CD4-positive, alpha-beta T cell treated with Interleukin-4 for 4 hours (primary cell): Measurements from ENCODE around the gene DOCK7.
A peak's percentile ranks its signal among the peaks of the same experiment; 100 is the strongest.
"Not testable (repeated sequence)": the region's sequence is repeated elsewhere in the genome, so short reads cannot be mapped to it uniquely, and the experiment has no call there.

Source experiments
- DNase-seq: peaks from one replicate; pipeline ENCODE4 v3.0.0-alpha.2; 2020

DOCK7 gene

GRCh38 chr1:62691062-62691844, 3.1 kb upstream of the DOCK7 start:
- DNase-seq = no peak

- DNase-seq = peak; percentile 23
These were observed 1.3 kb upstream of the DOCK7 start for GRCh38 chr1:62689524-62689923.

- no peak for DNase-seq
These were observed 500 bp upstream of the DOCK7 start for GRCh38 chr1:62688687-62689085.

GRCh38 chr1:62687421-62687902, 724 bp downstream of the DOCK7 start:
- peak; percentile 5 for DNase-seq

- DNase-seq = no peak
These were observed 1.4 kb downstream of the DOCK7 start for GRCh38 chr1:62686822-62687221.

GRCh38 chr1:62685431-62685859, 2.7 kb downstream of the DOCK7 start:
- DNase-seq = no peak

GRCh38 chr1:62682531-62682930, 5.7 kb downstream of the DOCK7 start:
- no peak for DNase-seq

- not testable (repeated sequence) for DNase-seq
These were observed 7.2 kb downstream of the DOCK7 start for GRCh38 chr1:62680992-62681391.

GRCh38 chr1:62677822-62678221, 10.4 kb downstream of the DOCK7 start:
- not testable (repeated sequence) for DNase-seq

- no peak for DNase-seq
These were observed 11.4 kb downstream of the DOCK7 start for GRCh38 chr1:62676611-62677356.

GRCh38 chr1:62673629-62674028, 14.6 kb downstream of the DOCK7 start:
- no peak for DNase-seq

- no peak for DNase-seq
These were observed 16.2 kb downstream of the DOCK7 start for GRCh38 chr1:62672029-62672428.

GRCh38 chr1:62654744-62655143, 33.4 kb downstream of the DOCK7 start:
- no peak for DNase-seq

GRCh38 chr1:62652387-62652786, 35.8 kb downstream of the DOCK7 start:
- DNase-seq = no peak

- no peak for DNase-seq
These were observed 44.9 kb downstream of the DOCK7 start for GRCh38 chr1:62643283-62643682.

- DNase-seq = no peak
These were observed 50.6 kb downstream of the DOCK7 start for GRCh38 chr1:62637392-62638105.

- no peak for DNase-seq
These were observed 59.7 kb downstream of the DOCK7 start for GRCh38 chr1:62628506-62628905.

- DNase-seq = no peak
These were observed 62.8 kb downstream of the DOCK7 start for GRCh38 chr1:62625415-62625814.

GRCh38 chr1:62621907-62622306, 66.3 kb downstream of the DOCK7 start:
- no peak for DNase-seq

GRCh38 chr1:62613890-62614289, 74.3 kb downstream of the DOCK7 start:
- DNase-seq = no peak

- DNase-seq = no peak
These were observed 74.9 kb downstream of the DOCK7 start for GRCh38 chr1:62613325-62613727.

GRCh38 chr1:62612770-62613169, 75.4 kb downstream of the DOCK7 start:
- DNase-seq = no peak

GRCh38 chr1:62610588-62610987, 77.6 kb downstream of the DOCK7 start:
- not testable (repeated sequence) for DNase-seq
